H9 (cell line): ENCODE measurements around the gene HVCN1. TPM values are rescaled to one million over a fixed set of nuclear protein-coding genes. Genes with fewer than 3 reads are reported as not detected.

Experiments used
- DNase-seq: peaks from one replicate; pipeline ENCODE4 v3.0.0-alpha.2; 2017
- H2AFZ ChIP-seq: one replicate; pipeline ENCODE4 v1.6.1; 2013; ENCODE audit warnings: mild to moderate bottlenecking, low read length, control low read depth, moderate library complexity
- H2AK5ac ChIP-seq: 2 replicates; pipeline ENCODE4 v1.6.1; 2013; ENCODE audit warnings: low read length, control low read depth, mixed read lengths; ENCODE audit not compliant: insufficient read length
- H2BK120ac ChIP-seq: one replicate; pipeline ENCODE4 v1.6.1; 2013; ENCODE audit warnings: low read depth, mild to moderate bottlenecking, low read length, control low read depth, inconsistent platforms; ENCODE audit not compliant: poor library complexity, severe bottlenecking
- H2BK12ac ChIP-seq: 2 replicates; pipeline ENCODE4 v1.6.1; 2013; ENCODE audit warnings: low read length, control low read depth, mixed read lengths, low read depth; ENCODE audit not compliant: insufficient read length
- H2BK15ac ChIP-seq: 2 replicates; pipeline ENCODE4 v1.6.1; 2013; ENCODE audit warnings: low read depth, low read length, control low read depth
- H2BK20ac ChIP-seq: one replicate; pipeline ENCODE4 v1.6.1; 2013; ENCODE audit warnings: low read depth, mild to moderate bottlenecking, low read length, control low read depth, inconsistent platforms; ENCODE audit not compliant: poor library complexity, severe bottlenecking
- H2BK5ac ChIP-seq: 2 replicates; pipeline ENCODE4 v1.6.1; 2013; ENCODE audit warnings: low read length, control low read depth, mixed read lengths; ENCODE audit not compliant: insufficient read length
- H3K14ac ChIP-seq: 2 replicates; pipeline ENCODE4 v1.6.1; 2013; ENCODE audit warnings: low read length, control low read depth; ENCODE audit not compliant: insufficient read depth
- H3K18ac ChIP-seq: 2 replicates; pipeline ENCODE4 v1.6.1; 2013; ENCODE audit warnings: low read depth, mild to moderate bottlenecking, mixed read lengths, low read length, control low read depth; ENCODE audit not compliant: insufficient read length
- H3K23ac ChIP-seq: 2 replicates; pipeline ENCODE4 v1.6.1; 2013; ENCODE audit warnings: low read length, control low read depth, mixed read lengths, low read depth; ENCODE audit not compliant: insufficient read length
- H3K23me2 ChIP-seq: 2 replicates; pipeline ENCODE4 v1.6.1; 2013; ENCODE audit warnings: low read depth, mild to moderate bottlenecking, mixed read lengths, low read length, control low read depth; ENCODE audit not compliant: insufficient read length, poor library complexity, severe bottlenecking
- H3K27ac ChIP-seq: 2 replicates; pipeline ENCODE4 v1.5.1; 2013; ENCODE audit warnings: low read length, control low read depth, mixed read lengths, low read depth; ENCODE audit not compliant: insufficient read length
- H3K27me3 ChIP-seq: 2 replicates; pipeline ENCODE4 v1.6.1; 2013; ENCODE audit warnings: low read length, control low read depth, inconsistent platforms; ENCODE audit not compliant: insufficient read depth
- H3K4ac ChIP-seq: 2 replicates; pipeline ENCODE4 v1.6.1; 2013; ENCODE audit warnings: low read depth, mild to moderate bottlenecking, control low read depth, inconsistent platforms, low read length, moderate library complexity
- H3K4me1 ChIP-seq: 2 replicates; pipeline ENCODE4 v1.6.1; 2013; ENCODE audit warnings: low read length, control low read depth, inconsistent platforms; ENCODE audit not compliant: insufficient read depth
- H3K4me2 ChIP-seq: 2 replicates; pipeline ENCODE4 v1.6.1; 2013; ENCODE audit warnings: low read length, control low read depth, mixed read lengths; ENCODE audit not compliant: insufficient read length, insufficient read depth
- H3K56ac ChIP-seq: 2 replicates; pipeline ENCODE4 v1.6.1; 2013; ENCODE audit warnings: low read depth, mild to moderate bottlenecking, mixed read lengths, low read length, control low read depth; ENCODE audit not compliant: insufficient read length
- H3K79me1 ChIP-seq: 2 replicates; pipeline ENCODE4 v1.6.1; 2013; ENCODE audit warnings: low read depth, mild to moderate bottlenecking, moderate library complexity, low read length, control low read depth, inconsistent platforms; ENCODE audit not compliant: insufficient read depth, poor library complexity, severe bottlenecking
- H3K79me2 ChIP-seq: 2 replicates; pipeline ENCODE4 v1.6.1; 2013; ENCODE audit warnings: low read length, control low read depth, inconsistent platforms; ENCODE audit not compliant: insufficient read depth
- H3K9ac ChIP-seq: 2 replicates; pipeline ENCODE4 v1.6.1; 2013; ENCODE audit warnings: low read length, control low read depth, mixed read lengths; ENCODE audit not compliant: insufficient read length; ENCODE audit errors: extremely low read depth
- H3K9me3 ChIP-seq: one replicate; pipeline ENCODE4 v1.6.1; 2013; ENCODE audit warnings: low read depth, low read length, inconsistent platforms; ENCODE audit not compliant: control insufficient read depth
- H3T11ph ChIP-seq: one replicate; pipeline ENCODE4 v1.6.1; 2013; ENCODE audit warnings: mild to moderate bottlenecking, low read length, control low read depth, inconsistent platforms
- H4K20me1 ChIP-seq: one replicate; pipeline ENCODE4 v1.6.1; 2013; ENCODE audit not compliant: control insufficient read depth, insufficient read length, insufficient read depth
- H4K5ac ChIP-seq: 2 replicates; pipeline ENCODE4 v1.6.1; 2013; ENCODE audit warnings: low read depth, mild to moderate bottlenecking, mixed read lengths, low read length, control low read depth; ENCODE audit not compliant: insufficient read length
- H4K8ac ChIP-seq: replicated peaks from 2 replicates; pipeline ENCODE4 v1.6.1; 2013; ENCODE audit warnings: low read length, control low read depth, mixed read lengths, low read depth; ENCODE audit not compliant: insufficient read length
- H4K91ac ChIP-seq: 2 replicates; pipeline ENCODE4 v1.6.1; 2013; ENCODE audit warnings: low read depth, mild to moderate bottlenecking, moderate library complexity, mixed read lengths, low read length, control low read depth; ENCODE audit not compliant: insufficient read length
- H3K27ac Mint-ChIP-seq, 3 experiments: 2 replicates in 2 of 3; 3 replicates in 1 of 3; pipeline ENCODE4 v1.8.0; 2020 to 2021; ENCODE audit warnings: mixed read lengths in 3 of 3, mild to moderate bottlenecking in 1 of 3, moderate library complexity in 1 of 3
- H3K27me3 Mint-ChIP-seq: 2 replicates; pipeline ENCODE4 v1.8.0; 2021; ENCODE audit warnings: low read depth, mild to moderate bottlenecking, moderate library complexity, mixed read lengths
- H3K36me3 Mint-ChIP-seq, 3 experiments: 2 replicates in 2 of 3; 3 replicates in 1 of 3; pipeline ENCODE4 v1.8.0; 2020 to 2021; ENCODE audit warnings: low read depth in 3 of 3, mixed read lengths in 3 of 3; ENCODE audit not compliant: insufficient read depth in 1 of 3
- H3K4me1 Mint-ChIP-seq, 2 experiments: 2 replicates each; pipeline ENCODE4 v1.8.0; 2020; ENCODE audit warnings: mixed read lengths in 2 of 2
- H3K4me3 Mint-ChIP-seq, 2 experiments: 2 replicates in 1 of 2; 3 replicates in 1 of 2; pipeline ENCODE4 v1.8.0; 2020 to 2021; ENCODE audit warnings: mild to moderate bottlenecking in 2 of 2, mixed read lengths in 2 of 2, moderate library complexity in 1 of 2
- H3K9me3 Mint-ChIP-seq, 2 experiments: 2 replicates in 1 of 2; 3 replicates in 1 of 2; pipeline ENCODE4 v1.8.0; 2020; ENCODE audit warnings: mild to moderate bottlenecking in 2 of 2, mixed read lengths in 2 of 2, moderate library complexity in 1 of 2
- CTCF ChIP-seq: fragments of 200-600 bp; sonication (generic); conservative IDR thresholded peaks from 3 replicates; pipeline ENCODE4 v1.8.0; 2021; ENCODE audit warnings: antibody characterized with exemption, mild to moderate bottlenecking
- whole genome bisulfite sequencing: extraction: QIAGEN DNeasy Blood & Tissue Kit; methylation state at CpG from one replicate; pipeline ENCODE4 v1.1.7; 2013; ENCODE audit warnings: missing lambda C conversion rate, low lambda C conversion rate, mixed read lengths; ENCODE audit not compliant: insufficient read length; ENCODE audit errors: extremely low coverage; 5-methylcytosine and 5-hydroxymethylcytosine counted together
- total RNA-seq: library from RNA; stranded (reverse); gene quantifications from 2 replicates; pipeline ENCODE4 v1.2.1, GENCODE V29; 2021

Gene HVCN1
- total RNA-seq, 1 experiment from 2014 or later, result 5.2 TPM

GRCh38 chr12:110696283-110696682 lies 7.4 kb upstream of the HVCN1 start:
- H3K18ac ChIP-seq, result no peak overlapping the region
- H3K36me3 Mint-ChIP-seq, result no peaks in the 10 kb centered on the region; a peak in 1 of 7 replicates
- no peaks in the 10 kb centered on the region for H3K79me2 ChIP-seq
- H3T11ph ChIP-seq, result no peak overlapping the region
- no peaks in the 10 kb centered on the region for H3K4me1 ChIP-seq
- no peak for DNase-seq
- peaks cover 9% of the 10 kb centered on the region for H3K27me3 Mint-ChIP-seq
- no peak overlapping the region for H3K9ac ChIP-seq
- no peak overlapping the region for H2BK12ac ChIP-seq
- no peak overlapping the region for H3K27ac Mint-ChIP-seq
- no peak overlapping the region for H2BK20ac ChIP-seq
- no peaks in the 10 kb centered on the region for H3K9me3 ChIP-seq
- H2AFZ ChIP-seq, result no peak overlapping the region
- H3K79me1 ChIP-seq, result no peaks in the 10 kb centered on the region
- H2BK120ac ChIP-seq, result no peak overlapping the region
- no peak overlapping the region for H3K27ac ChIP-seq
- H3K56ac ChIP-seq, result no peak overlapping the region
- no peak overlapping the region for H3K4ac ChIP-seq
- no peak overlapping the region for H3K4me2 ChIP-seq
- no peak overlapping the region for H3K4me3 Mint-ChIP-seq
- no peak overlapping the region for H2AK5ac ChIP-seq
- TF ChIP-seq CTCF, result no peak
- no peak overlapping the region for H4K91ac ChIP-seq
- no peak overlapping the region for H4K5ac ChIP-seq
- H3K9me3 Mint-ChIP-seq, result no peaks in the 10 kb centered on the region
- no peaks in the 10 kb centered on the region for H4K20me1 ChIP-seq
- H3K23me2 ChIP-seq, result no peaks in the 10 kb centered on the region
- no peak overlapping the region for H4K8ac ChIP-seq
- WGBS, result no CpG with 5 or more reads among the region's 3 CpGs
- peaks cover 0 to 14% of the 10 kb centered on the region in 2 experiments; a peak in 1 of 4 replicates for H3K4me1 Mint-ChIP-seq
- H3K14ac ChIP-seq, result no peak overlapping the region
- H2BK5ac ChIP-seq, result no peak overlapping the region
- H2BK15ac ChIP-seq, result no peak overlapping the region
- no peak overlapping the region for H3K23ac ChIP-seq
- H3K27me3 ChIP-seq, result no peaks in the 10 kb centered on the region
